ENCODE results near the gene NHERF1.
A peak's percentile ranks its signal among the peaks of the same experiment; 100 is the strongest.

Gene NHERF1

GRCh38 chr17:74733365-74734122 is 14.9 kb upstream of the NHERF1 start:
- no peak for DNase-seq

- no peak for DNase-seq
Measured at GRCh38 chr17:74734256-74734655, 14.2 kb upstream of the NHERF1 start.

- no peak for DNase-seq
Measured at GRCh38 chr17:74736513-74737298, 11.7 kb upstream of the NHERF1 start, which contains the start of gene RAB37. RAB37 (plus strand) TSS chr17:74737256; CDS start chr17:74737273, 17 bp downstream.

DNA sequence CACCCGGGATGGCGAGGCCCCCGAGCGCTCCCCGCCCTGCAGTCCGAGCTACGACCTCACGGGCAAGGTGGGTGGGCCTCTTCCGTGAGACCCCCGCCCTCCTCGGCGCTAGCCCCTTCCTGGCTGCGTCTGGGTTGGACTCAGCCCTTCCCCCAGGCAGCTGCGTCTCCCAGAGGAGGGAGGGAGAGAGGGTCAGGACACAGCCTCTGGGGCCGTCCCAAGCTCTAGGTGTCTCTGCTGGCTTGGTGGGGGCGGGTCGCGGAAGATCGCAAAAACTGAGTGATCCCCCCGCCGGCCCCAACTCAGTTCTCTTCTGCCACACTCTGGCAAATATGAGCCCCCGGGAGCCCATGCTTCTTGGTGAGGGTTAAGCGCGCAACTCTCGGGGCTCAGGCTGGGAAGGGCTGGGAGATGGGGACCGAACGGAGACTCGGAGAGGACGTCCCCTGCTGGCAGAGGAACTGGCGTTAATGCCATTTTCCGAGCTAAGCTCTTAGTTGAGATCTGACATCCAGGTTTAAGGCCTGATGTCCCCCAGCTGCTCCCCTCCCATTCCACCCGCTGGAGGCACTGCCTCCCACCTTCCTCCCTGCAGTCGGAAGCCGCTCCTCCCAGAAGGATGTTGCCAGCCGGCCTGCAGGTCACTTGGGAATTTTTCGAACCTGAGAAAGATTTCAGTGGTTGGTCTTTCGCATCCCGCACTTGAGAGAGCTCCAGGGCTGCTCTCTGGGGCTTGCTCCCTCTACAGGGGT is 11.0 kb upstream of the NHERF1 start:
- DNase-seq, result no peak

DNA sequence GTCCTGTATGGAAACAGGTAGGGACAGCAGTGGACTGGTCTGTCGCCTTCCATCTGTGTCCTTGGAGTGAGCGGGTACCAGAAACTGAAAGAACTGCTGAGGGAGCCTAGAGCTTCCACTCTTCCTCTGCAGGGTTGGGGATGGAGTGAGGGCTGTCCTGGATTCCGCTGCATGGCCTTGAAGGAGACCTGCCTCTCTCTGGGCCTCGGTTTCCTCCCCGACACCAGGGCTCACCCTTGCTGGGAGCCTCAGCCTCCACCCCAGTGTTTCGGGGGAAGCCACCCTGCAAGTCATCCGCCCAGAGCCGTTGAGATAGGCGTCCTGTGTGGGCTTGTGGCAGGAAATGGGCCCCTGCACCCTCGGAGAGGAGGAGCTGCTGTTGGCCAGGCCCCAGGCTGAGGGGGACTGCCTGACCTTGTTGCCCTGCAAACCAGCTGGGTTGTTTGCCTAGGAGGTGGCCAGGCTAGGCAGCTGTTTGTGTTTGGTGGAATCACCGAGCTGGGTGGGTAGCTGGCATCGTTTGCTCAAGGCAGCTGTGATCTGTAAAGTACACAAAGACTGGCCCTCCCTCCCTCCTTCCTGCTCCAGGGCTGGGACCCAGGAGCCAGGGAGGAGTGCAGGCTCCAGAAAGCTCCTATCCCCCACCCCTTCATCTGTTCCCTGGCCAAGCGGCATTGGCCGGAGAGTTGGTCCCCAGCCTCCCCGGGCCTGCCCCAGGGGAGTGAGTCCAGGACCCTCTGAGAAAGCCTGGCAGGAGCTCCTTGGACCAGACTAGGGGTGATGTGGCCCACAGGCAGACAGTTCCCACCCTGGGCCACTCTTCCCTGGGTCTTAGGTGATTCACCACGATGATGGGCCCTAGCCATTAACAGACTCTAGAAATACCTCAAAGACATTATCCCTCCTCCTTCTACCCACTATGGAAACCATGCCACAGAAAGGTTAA is 10.1 kb upstream of the NHERF1 start:
- DNase-seq, result no peak

GRCh38 chr17:74739227-74739831 is 9.1 kb upstream of the NHERF1 start:
- DNase-seq, result no peak

DNA sequence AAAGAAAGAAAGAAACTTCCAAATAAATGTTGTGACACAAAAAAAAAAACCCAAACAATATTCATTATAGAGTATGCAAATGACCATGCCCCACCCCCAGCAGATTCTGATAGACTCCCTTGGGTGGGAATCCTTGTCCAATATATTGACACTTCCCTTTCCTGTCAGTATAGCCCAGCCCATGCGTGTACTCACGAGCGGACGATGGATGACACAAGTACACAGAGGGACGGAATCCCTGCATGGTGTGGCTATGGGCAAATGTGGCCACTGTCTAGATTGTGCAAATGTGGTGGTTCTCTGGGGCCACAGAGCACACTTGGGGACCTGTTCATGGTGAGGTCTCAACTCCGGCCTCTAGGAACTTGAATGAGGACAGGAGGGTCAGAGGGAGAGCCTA is 8.3 kb upstream of the NHERF1 start:
- no peak for DNase-seq

DNA sequence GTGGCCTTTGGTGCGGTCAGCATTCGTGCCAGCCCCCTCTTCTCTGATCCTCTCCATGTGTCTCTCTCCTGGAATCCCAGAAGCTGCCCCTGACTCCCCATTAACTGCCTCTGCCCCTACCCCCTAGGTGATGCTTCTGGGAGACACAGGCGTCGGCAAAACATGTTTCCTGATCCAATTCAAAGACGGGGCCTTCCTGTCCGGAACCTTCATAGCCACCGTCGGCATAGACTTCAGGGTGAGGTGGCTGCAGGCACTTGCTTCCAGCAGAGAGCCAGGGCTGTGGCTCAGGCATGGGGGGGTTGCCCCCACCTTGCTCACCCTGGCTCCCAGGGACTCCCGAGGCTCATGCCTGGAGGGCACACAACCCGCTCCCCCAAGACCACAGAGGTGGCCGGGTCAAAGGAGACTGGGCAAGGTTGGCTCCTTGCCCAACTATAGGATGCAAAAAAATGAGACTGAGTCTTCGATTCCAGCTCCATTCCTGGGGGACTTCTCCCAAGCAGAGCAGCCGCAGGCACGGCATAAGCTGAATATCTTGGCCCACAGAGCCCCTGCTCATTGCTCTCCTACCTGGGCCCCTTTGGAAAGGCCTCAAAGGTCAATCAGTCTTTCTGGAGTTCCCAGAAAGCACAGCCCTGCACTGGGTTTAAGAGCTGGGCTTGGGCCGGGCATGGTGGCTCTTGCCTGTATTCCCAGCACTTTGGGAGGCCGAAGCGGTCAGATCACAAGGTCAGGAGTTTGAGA is 7.6 kb upstream of the NHERF1 start:
- DNase-seq, result no peak

GRCh38 chr17:74742153-74742515 is 6.3 kb upstream of the NHERF1 start:
- no peak for DNase-seq

DNA sequence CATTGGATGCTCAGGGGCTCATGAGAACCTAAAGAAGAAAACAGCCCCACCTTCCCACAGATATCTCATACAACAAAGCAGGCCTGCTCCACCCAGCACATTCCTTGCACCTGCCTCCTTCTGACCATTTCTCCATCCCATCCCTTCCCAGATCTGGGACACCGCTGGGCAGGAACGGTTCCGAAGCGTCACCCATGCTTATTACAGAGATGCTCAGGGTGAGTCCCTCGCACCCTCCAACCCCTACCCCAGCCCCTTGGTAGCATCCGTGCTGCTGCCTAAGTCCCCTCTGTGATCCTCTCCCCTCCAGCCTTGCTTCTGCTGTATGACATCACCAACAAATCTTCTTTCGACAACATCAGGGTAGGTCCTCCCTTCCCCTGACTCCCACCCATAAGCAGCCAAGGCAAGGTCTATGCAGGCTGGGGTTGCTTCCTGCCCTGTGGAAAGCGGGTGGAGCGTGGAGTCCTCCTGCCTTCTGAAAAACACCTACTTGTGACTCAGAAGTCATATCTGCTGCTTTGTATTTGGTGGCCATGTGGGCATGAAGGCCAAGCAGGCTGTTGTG is 5.4 kb upstream of the NHERF1 start:
- no peak for DNase-seq

GRCh38 chr17:74743755-74744154 is 4.7 kb upstream of the NHERF1 start:
- no peak for DNase-seq

GRCh38 chr17:74744349-74744713 is 4.1 kb upstream of the NHERF1 start:
- no peak for DNase-seq

- DNase-seq, result peak; percentile 18 to 78
Measured at GRCh38 chr17:74744714-74745547, 3.5 kb upstream of the NHERF1 start.

DNA sequence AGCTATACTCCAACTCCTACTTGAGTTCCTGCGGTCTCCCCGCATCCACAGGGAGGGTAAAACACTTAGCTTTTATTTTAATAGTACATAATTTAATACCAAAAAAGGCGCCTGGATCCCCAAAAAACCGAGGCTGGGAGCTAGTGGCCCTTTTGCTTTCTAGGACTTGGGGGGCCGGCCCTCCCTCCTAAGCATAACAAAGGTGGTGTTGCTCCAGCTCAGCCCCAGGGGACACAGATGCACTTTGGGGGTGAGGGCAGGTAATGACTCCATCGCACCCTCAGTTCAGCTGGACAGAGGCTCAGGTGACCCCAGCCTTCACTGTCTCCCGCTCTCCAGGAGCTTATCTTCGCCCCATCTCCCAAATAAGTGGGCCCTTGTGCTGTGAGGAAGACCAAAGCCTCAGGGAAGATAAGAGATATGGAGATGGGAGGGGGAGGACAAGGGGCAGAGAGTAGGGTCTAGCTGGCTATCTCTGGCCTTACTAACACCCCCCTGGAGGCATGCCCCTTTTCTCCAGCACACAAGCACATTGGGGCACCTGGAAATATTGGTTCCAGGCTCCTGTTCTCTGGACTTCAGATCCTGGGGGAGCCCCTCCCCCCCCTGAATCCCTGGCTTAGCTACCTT is 2.8 kb upstream of the NHERF1 start:
- DNase-seq, result no peak

- DNase-seq, result no peak
Measured at GRCh38 chr17:74746376-74746775, 2.1 kb upstream of the NHERF1 start.

DNA sequence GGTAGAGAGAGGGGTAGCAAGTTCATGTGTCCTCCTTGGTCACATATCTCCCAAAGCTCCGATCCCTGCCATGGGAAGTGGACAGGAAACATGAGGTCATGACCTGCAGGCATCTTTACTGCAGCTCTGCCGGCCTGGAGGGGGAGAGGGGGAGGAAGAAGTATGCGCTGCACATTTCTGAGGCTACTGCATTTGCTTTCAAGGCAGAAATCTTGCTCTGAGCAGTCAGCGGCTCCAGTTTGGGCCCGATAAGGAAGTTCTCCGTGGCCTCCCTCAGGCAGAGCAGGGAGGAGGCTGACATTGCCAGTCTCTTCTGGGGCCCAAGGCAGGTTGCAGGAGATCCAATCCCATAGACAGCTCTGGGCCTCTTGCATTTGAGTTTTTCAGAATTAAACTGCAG is 1.5 kb upstream of the NHERF1 start:
- no peak for DNase-seq

- DNase-seq, result no peak
Measured at GRCh38 chr17:74748279-74748528, 224 bp upstream of the NHERF1 start.

GRCh38 chr17:74749279-74750038 is 1.0 kb downstream of the NHERF1 start:
- no peak for DNase-seq

DNA sequence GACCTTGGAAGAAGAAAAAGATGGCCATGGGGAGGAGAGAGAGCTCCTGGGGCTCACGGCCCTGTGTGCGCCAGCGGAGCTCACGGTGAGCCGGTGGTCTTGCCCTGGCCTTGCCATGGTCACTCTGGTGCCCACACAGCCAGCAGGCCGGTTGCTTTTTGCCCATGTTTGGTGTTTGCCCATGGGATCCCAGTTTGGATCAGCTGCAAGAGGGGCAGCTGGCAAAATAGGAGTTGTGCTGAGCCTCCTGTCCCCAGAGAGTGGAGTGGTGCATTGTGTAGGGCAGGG is 1.6 kb downstream of the NHERF1 start:
- DNase-seq, result no peak
